T-helper 1 cell (primary cell): ENCODE results near the gene MYO16.
"Not testable (repeated sequence)": the region's sequence is repeated elsewhere in the genome, so short reads cannot be mapped to it uniquely, and the experiment has no call there.

Experiments
- DNase-seq, 5 donors: peaks; one replicate each; pipeline ENCODE4 v3.0.0-alpha.2; 2012 to 2020

Gene MYO16

DNA sequence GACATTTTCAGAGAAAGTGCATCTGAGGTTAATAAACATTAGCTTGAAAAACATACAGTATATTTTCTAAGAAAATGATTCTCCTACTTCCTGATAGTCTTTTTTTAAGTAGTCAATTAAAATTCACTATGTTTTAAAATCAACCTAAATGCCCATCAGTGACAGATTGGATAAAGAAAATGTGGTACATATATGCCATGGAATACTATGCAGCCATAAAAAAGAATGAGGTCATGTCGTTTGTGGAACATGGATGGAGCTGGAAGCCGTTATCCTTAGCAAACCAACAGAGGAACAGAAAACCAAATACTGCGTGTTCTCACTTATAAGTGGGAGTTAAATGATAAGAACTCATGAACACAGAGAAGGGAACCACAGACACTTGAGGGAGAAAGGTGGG, 462.8 kb downstream of the MYO16 start:
- not testable (repeated sequence) for DNase-seq

DNA sequence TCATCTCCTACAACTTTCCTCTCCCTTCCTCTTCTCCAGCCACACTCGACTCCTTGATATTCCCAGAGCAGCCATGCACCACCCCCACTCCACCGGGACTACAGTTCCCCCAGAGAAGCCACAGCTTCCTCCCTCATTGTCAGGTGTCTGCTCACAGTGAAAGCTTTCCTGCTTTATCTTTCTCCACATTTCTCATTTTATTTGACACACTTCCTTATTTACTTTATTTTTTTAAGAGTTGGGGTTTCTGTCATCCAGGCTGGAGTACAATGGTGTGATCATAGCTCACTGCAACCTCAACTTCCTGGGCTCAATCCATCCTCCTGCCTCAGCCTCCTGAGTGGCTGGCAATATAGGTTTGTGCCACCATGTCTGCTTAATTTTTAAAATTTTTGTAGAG, 464.6 kb downstream of the MYO16 start:
- DNase-seq: no peak

DNA sequence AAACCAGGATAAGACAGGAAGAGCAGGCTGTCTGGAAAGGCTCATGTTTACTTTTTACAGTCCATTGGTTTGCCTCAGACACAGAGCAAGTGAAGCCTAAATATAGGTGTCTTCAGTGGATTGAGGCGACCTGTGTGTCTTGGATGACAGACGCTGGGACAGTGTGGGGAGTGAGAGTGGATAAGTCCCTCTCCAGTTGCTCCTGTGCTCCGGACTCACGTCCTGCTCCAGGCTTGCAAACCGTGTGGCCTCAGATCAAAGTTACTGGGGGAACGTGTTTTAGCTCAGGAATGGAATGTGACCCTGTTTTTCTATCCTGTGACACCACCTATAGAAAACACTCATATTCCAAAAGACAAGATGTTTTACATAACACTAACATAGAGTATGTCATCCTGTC, 465.7 kb downstream of the MYO16 start:
- no peak for DNase-seq

DNA sequence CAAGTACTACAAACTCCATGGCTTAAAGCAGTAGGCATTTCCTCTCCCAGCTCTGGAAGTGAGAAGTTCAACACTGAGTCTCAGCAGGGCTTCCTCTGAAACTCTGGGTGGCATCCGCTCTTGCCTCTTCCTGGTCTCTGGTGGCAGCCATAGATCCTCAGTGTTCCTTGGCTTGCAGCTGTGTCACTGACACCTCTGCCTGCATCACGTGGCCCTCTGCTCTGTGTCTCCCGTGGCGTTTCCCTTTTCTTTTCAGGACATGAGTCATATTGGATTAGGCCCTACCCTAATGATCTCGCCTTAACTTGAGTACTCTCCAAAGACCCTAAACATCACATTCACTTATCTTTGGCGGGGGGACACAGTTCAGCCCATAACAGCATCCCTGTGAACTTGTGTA, 466.7 kb downstream of the MYO16 start:
- DNase-seq: no peak

DNA sequence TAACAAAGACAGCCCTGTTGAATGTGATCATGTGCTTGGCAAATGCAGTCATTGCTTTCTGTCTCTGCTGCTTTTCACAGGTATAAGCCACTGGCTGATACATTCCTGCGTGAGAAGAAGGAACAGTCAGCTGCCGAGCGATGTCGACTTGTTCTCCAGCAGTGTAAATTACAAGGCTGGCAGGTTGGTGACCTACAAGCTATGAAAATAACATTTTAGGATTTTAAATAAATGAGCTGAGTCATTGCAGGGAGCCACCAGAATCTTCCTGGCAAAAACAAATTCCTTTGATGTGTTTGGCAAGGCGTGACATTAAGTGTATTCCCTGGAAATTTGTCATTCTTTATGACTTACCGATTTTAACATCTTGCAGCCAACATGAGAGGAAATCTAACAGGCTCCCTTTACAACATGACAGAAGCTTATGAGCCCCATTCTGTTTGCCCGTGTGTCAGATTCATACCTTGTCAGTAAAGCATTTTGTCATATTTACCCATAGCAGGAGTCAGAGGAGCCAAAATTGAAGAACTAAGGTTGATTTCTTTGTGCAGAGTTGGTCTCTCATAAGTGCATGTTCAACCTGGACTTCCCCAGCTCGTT, 471.4 kb downstream of the MYO16 start:
- no peak for DNase-seq

DNA sequence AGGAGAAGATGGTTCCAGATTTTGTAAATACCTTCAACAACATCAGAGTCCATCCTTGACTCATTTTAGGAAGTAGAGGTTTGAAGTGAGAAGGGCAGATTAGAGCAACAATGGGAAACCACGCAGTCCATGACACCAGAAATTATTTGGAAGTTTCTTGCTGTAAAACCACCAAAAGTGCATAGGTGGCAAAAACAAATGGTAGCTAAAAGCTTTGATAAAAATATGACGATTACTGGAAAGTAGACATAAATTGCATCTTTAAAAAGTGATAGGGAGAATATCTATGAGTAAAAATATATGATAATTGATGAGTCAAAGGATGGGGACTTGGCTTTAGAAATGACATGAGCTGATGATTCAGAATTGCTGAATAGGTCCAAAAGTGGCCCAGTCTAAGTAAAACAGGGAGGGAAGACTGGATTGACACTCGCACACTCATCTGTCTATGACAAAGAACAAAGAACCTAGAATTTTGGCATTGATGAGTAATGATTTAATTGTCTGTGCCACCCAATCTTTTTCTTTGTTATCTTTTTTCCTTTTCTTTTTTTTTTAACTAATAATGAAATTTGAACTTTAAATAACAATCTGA, 472.2 kb downstream of the MYO16 start:
- no peak for DNase-seq

DNA sequence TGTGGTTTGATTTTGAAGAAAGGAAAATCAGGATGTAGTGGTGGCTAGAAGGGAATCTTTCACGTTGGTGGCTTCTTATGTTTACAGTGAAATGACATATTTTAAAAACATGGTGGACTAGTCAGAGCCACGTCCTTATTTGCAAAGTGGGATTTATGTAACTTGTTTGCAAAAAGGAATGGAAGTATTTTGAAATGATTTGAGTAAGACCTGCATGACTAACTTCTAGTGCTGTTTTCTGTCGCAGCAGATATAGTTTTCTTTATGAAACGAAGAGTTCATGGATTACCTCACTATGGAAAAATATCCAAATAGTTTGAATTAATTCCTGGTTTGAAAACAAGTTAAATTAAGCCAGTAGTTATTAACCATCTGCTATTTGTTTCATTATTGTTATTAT, 476.5 kb downstream of the MYO16 start:
- DNase-seq: no peak

DNA sequence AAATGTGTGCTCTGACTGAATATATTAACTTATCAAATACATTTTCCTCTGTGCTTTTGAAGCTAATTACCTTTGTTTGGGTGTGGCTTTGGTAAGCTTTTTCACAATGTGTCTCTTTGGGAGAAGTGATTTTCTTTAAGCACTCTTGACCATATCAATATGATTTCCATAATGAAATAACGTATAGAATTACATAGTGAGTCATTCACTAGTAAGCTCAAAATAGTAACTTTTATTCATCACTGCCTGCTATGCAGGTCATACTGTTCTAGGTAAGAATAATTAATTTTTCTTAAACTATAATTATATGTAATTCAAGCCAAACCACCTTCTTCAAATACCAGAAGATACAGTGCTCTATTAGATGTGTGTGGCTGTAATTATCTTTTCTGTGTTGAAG, 480.7 kb downstream of the MYO16 start:
- no peak for DNase-seq

DNA sequence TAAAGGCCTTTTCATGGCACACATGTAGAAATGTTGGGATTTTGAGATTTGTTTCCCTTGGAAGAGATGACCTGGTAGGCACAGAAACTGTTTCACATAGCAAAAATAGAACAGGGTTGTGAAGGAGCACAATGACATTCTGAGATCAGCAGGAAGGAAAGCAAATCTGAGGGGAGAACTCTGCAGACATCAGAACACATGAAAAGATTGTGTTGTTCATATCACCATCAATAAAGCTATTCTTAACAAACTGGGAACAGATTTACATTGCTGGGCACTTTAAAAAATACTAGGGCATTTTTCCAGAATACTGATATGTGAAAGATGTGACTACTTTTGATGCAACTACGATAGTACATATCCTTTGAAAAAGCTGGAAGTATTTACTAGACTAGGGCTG, 481.7 kb downstream of the MYO16 start:
- DNase-seq: no peak

DNA sequence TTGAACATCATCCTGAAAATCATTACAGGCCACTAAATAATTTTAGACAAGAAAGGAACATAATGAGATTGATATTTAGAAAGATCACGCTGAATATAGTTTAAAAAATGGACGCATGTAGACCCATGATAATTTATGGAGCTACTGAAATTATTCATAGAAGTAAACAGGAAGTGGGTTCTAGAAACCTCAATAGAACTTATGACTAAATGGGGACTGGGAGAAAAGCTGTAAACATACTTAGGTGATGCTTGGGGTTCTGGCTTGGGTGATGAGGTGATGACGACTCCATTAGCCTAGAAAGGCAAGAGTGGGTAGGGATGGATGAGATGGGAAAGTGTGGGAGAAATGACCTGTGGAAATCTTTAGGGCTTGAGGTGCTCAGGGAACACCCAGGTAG, 484.0 kb downstream of the MYO16 start:
- peak in 1 of 5 donors; percentile 33 for DNase-seq

DNA sequence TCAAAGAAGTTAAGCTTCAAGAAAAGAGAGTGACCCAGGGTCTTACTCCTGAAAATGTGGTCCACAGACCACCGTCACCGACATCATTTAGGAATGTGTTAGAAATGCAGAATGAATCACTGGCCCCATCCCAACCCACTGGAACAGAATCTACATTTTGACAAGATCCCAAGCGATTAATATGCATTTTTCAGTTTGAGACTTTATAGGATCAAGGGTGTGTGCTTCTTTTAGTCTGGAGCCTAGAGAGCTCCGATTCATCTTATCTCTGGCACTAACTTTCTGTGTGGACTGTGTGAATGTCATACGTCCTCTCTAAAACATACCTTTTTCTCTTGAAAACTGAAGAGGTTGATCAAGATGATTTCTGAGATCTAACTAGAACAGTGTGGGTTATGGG, 484.8 kb downstream of the MYO16 start:
- DNase-seq: no peak

DNA sequence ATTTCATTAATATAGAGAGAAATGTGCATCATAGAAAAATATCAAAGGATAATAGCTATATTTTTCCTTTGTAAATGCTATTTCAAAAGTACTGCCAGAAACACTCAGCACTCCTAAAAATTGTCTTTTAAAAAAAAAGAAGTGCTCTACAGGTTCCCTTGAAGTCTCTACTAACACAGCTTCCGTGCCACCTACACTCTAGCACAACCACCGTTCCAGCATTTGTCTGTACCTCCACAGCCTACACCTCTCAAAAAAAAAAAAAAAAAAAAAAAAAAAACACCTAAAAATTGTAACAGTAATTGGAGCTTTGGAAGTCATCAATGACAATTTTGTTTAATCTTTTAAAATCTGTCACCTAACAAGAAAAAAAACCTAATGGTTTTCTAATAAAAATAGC, 485.6 kb downstream of the MYO16 start:
- DNase-seq: no peak

DNA sequence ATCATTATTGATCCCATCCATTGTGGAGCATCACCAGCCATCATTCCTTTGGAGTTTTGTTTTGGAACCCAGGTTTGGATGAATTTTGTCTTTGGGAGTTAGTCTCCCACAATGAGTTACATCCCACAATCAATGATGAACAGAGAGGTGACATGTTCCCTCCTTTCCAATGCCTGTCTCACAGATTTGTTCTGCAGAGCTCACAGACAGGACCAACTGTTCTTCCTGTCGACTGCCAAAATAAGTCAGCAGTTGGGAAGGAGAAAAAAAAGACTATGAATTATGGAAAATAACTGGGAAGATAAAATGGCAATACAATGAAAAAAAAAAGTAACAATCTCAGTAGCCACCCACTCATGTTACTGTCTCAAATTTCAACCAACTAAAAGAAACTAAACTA, 489.1 kb downstream of the MYO16 start:
- DNase-seq: no peak

DNA sequence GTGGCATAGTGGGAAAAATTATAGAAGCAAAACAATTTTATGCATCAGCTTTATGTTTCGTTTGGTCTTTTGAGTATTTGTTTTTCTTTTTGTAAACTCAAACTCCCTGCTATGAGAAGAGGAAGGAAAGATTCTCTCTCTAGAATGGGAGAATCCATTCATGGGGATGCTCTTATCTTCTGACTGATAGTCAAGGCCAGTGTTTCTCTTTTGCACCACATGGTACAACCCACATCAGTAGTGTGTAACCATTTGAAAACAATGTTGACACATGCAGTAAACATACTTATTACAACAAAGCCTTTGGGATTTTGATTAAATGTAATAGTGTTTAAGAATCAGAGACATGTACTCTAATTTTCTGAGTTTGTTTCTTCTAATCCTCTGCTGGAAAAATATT, 490.5 kb downstream of the MYO16 start:
- DNase-seq: no peak

DNA sequence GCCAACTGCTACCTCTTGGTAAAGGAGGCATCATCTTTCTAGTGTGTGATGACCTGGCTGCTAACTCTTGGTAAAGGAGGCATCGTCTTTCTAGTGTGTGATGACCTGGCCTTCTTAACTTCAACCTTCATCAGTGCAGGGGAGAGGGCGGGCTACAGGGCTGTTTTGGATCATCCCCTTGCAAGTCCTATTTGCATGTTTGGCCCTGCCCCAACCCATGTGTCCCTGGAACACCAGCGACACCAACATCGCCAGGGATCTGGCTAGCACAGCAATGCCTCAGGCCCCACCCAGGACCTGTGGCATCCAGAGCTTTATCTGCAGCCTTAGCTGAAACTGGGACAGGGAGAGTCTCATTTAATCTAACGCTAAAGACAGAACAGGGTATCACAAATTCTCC, 492.4 kb downstream of the MYO16 start:
- no peak for DNase-seq

DNA sequence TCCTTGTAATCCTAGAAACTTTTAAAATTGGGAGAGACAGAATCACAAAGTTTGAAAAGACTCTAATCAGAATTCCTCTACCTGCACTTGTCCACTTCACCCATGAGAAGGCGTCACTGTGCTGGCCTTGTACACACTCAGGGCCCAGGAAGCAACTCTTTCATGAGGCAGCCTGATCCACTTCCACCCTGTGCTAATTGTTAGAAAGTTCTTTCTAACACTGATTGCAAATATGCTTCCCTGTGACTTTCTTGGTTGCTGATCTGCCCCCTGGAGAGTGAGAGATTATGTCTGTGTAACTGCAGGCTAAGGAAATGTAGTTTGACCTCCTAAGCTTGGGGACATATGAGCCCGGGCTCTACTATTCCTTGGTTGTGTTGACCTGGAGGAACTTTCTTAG, 494.6 kb downstream of the MYO16 start:
- no peak for DNase-seq

DNA sequence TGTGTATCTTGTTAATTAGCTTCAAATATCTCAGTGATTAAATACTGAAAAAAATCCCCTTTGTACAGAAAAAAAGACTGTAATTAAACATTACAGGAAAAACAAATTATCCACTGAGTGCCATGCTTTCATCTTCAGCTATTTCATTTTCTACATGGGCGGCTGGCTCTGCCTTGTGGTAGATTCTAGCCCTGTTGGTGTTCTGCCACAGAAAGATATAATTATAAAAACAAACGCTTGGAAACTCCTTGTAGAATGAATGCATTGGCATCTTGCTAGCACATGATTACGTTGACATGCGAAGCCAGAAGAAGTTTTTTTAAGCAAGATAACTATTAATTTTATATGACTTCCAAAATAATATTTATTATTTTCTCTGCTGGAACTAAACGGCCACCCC, 496.8 kb downstream of the MYO16 start:
- no peak for DNase-seq

DNA sequence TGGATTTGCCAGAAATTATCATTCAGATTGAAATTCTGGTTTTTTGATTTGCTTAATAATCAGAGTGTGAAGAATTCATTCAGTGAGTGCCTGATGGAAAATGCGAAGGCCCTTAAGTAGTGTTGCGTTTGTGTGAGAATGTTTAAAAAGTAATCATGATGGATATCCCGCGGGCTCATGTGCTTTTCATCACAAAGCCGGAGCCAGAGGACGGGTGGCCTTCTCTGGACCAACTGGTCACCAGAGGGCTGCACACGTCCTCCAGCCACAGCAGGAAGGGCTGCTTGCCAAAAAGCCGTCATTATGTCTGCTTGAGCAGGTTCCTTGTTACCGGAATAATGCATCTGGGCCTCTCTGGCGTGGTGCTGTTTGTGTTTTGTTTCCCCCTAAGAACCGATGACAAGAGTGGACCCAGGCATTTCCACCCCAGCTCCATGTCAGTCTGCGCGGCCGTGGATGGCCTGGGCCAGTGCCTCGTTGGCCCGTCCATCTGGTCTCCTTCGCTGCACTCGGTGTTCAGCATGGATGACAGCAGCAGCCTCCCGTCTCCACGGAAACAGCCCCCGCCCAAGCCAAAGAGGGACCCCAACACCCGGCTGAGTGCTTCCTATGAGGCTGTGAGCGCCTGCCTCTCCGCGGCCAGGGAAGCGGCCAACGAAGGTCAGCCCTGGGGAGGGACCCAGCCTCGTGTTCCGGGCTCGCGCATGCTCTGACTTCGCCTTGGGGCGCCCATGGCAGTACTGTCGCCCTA, 497.7 kb downstream of the MYO16 start:
- DNase-seq: no peak

DNA sequence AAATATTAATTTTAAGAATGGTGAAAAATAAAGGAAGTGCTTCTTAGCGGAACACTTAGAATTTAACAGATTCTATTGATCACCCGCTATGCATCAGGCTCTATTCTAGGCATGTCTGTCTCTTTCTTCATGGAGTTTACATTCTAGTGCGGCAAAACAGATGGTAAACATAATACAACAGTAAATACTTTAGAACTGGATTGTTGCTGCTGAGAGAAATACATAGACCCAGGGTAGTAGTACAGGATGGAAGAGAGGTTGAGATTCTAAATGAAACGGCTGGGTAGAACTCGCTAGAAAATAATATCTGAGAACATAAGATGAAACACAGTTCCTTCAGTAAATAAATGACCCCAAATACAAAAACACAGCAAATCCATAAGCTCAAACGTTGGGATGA, 498.7 kb downstream of the MYO16 start:
- no peak for DNase-seq

DNA sequence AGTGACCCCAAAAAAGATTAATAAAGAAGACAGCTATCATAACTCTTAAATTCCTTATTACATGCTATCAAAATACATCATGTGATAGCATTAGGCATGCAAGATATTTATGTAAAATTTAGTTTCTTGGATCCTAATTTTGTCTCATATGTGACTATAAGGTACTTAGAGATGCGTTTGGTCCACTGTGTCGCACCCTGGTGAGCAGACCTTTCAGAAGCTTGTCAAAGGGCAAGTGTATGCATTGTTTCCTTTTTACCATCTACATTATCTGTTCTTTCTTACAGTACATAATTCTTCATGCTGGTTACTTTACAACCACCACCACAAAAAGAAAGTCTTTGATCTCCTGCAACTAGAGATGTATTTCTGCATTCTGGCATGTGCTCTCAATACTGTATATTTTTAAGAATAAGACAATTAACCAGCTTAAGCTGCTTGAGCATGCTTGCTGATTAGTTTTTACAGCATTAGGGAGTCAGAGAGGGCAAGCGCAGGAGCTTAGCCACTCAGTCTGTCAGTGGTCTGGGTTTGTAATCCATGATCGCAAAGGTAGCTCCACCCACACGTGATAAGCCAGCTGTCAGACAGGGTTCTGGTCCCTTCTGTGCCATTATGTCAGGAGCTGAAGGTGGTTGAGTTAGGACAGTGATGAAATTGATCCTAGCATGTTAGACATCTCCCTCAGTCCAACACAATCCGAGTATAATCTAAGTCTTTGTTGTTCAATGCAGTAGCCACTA, 500.9 kb downstream of the MYO16 start:
- DNase-seq: no peak

DNA sequence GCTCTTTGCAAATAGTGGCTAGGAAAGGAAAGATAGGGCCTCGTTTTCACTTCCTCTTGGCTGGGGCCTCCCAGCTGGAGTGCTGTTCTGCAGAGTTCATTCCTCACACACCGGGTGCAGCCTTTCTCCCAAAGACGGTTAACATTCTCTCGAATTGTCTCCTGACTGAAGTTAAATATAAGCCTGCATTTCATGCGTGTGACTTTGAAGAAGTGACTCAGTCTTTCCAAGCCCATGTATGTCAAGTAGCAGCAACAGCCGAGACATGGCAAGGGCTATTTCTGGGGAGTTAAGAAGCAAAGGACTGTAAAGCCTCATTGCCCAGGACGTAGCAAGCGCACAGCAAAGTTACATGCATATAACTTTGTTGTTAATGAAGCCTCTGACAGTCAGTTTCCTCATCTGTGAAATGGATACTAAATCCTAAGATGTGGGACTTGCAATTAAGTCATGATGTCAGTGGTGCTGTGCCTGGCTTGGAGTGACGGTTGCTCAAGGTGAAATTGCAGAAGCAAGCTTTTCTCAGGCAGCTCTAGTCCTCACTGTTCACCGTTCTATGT, 502.4 kb downstream of the MYO16 start:
- DNase-seq: no peak

DNA sequence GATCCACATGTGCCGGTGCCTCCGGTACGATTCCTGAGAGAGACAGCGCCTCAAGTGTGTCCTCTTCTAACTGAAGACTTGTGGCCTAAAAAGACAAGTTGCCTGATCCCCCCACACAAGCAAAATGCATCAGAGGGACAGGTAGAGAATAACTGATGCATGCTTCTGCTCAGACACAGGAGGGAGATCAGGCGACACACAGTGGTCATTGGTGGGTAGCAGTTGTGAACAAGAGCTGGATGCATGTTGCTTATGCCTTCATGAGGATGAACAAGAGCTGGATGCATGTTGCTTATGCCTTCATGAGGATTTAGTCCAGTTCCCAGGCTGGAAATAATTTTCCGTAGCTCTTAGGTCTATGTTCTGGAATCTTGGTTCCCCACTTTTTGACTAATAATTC, 505.6 kb downstream of the MYO16 start:
- no peak for DNase-seq

DNA sequence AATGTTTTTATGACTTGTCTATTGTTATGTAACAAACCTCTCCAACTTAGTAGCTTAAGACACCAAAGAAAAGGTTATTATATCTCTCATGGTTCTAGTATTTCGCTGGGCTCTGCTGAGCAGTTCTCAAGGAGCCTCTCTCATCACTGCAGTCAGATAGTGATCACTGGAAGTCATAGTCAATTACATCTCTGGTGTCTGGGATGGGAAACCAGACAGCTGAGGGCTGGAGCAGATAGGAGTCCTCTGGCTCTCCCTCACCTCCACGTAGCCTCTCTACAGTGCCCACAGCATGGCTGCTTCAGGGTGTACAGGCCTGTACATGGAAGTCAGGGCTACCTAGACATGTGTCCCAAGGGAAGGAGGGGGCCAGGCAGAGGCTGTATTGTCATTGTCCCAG, 507.5 kb downstream of the MYO16 start:
- no peak for DNase-seq

DNA sequence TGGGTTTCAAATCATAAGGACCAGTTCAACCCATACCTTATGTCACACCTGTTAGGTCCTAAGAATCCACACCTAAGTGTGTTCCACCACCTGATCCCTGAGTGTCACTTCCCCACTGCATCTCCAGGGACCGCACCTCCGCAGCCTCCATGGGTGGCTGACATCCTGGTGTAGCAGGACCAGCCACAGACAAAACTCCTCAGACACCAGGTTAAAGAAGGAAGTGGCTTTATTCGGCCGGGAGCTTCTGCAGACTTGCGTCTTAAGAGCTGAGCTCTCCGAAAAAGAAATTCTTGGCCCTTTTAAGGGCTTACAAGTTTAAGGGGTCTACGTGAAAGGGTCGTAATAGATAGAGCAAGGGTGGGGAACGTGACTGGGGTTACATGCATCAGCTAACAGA, 509.9 kb downstream of the MYO16 start:
- DNase-seq: no peak
